Epithelial cell of proximal tubule (primary cell): ENCODE results near the gene DLK1. TPM values are rescaled to one million over a fixed set of nuclear protein-coding genes. Genes with fewer than 3 reads are reported as not detected.

ENCODE experiments used
- DNase-seq: peaks from one replicate; pipeline ENCODE4 v3.0.0-alpha.2; 2011; ENCODE audit warnings: low read depth
- H3K4me3 ChIP-seq: 2 replicates; pipeline ENCODE4 v1.5.1; 2011; ENCODE audit warnings: low read depth, mild to moderate bottlenecking, low read length
- total RNA-seq: library from RNA; depleted of rRNA; stranded (reverse); fragments of >200 nt; gene quantifications from 2 replicates; pipeline ENCODE4 v1.2.3, GENCODE V29; 2015
- TF ChIP-seq, protein P1 (sequence below): conservative IDR thresholded peaks from 2 replicates; pipeline ENCODE4 v1.5.1; 2012; ENCODE audit warnings: low read depth, mild to moderate bottlenecking, low read length

DLK1 gene
- total RNA-seq, 1 donor from 2014 or later: not detected

- TF ChIP-seq, protein P1, sequence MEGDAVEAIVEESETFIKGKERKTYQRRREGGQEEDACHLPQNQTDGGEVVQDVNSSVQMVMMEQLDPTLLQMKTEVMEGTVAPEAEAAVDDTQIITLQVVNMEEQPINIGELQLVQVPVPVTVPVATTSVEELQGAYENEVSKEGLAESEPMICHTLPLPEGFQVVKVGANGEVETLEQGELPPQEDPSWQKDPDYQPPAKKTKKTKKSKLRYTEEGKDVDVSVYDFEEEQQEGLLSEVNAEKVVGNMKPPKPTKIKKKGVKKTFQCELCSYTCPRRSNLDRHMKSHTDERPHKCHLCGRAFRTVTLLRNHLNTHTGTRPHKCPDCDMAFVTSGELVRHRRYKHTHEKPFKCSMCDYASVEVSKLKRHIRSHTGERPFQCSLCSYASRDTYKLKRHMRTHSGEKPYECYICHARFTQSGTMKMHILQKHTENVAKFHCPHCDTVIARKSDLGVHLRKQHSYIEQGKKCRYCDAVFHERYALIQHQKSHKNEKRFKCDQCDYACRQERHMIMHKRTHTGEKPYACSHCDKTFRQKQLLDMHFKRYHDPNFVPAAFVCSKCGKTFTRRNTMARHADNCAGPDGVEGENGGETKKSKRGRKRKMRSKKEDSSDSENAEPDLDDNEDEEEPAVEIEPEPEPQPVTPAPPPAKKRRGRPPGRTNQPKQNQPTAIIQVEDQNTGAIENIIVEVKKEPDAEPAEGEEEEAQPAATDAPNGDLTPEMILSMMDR: no peak
- no peak for DNase-seq
These were observed 23.4 kb downstream of the DLK1 start for GRCh38 chr14:100749967-100750597.

GRCh38 chr14:100750762-100751699, 24.3 kb downstream of the DLK1 start:
- TF ChIP-seq, protein P1: no peak
- no peak for DNase-seq
- H3K4me3 ChIP-seq: no peak overlapping the region

More at GRCh38 chr14:100749967-100750597, 23.4 kb downstream of the DLK1 start:
- H3K4me3 ChIP-seq: no peak overlapping the region

DNA sequence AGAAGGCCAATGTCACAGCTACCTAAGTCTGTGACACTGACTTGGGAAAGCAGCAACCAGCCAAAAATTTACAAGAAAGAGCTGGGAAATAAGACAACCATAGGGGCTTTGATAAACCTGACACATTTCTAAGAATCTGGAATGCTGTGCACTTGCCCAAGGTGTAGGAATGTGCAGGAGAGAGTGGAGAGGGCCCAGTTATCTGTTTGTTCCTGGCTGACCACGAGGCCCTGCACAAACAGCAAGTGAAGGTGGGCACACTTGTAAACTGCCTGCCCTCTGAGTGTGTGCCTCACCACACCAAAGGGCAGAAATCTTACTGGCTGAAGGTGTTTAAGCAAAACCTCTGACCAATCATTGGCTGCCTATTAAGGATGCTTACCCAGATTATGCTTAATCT, 27.3 kb downstream of the DLK1 start:
- no peak overlapping the region for H3K4me3 ChIP-seq
- TF ChIP-seq, protein P1: no peak

GRCh38 chr14:100755649-100756048, 29.0 kb downstream of the DLK1 start:
- no peak overlapping the region for H3K4me3 ChIP-seq
- TF ChIP-seq, protein P1: no peak
- DNase-seq: no peak

More for the DNA sequence above, 27.3 kb downstream of the DLK1 start:
- no peak for DNase-seq

DNA sequence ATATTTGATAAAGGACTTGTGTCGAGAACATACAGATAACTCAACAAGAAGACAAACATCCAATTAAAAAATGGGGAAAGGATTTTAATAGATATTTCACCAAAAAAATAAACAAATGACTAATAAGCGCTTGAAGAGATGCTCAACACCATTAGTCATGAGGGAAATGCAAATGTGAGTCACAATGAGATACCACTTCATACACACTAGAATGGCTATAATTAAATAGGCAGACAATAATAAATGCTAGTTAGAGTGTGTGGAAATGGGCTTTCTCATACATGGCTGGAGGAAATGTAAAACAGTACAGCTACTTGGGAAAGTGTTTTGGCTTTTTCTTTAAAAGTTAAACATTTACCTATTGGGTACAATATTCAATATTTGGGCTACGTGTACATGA, 34.8 kb downstream of the DLK1 start:
- peak; percentile 31 for DNase-seq
- no peak overlapping the region for H3K4me3 ChIP-seq
- TF ChIP-seq, protein P1: no peak

GRCh38 chr14:100762089-100762515, 35.4 kb downstream of the DLK1 start:
- no peak for DNase-seq
- TF ChIP-seq, protein P1: no peak
- H3K4me3 ChIP-seq: no peak overlapping the region
